ENCODE data around the gene GLIPR1. TPM values are rescaled to one million over a fixed set of nuclear protein-coding genes. Genes with fewer than 3 reads are reported as not detected.

GLIPR1 gene
- total RNA-seq, 2 donors from 2014 or later, result 0.22 to 0.29 TPM

GRCh38 chr12:75539889-75540288, 59.3 kb downstream of the GLIPR1 start:
- TF ChIP-seq CTCF (conservative IDR thresholded peaks at IDR 0.05), result no peak
- Mint-ChIP-seq H3K4me1 (no peaks in the 10 kb centered on the region), H3K4me3 (no peak overlapping the region), H3K27ac (no peak overlapping the region), H3K27me3 (ENCODE audit: insufficient read depth) (no peaks in the 10 kb centered on the region), H3K36me3 (ENCODE audit: low read depth) (no peaks in the 10 kb centered on the region), H3K9me3 (no peaks in the 10 kb centered on the region)
- Histone ChIP-seq H3K27me3 (ENCODE audit: control insufficient read depth, insufficient read depth, low read length, poor library complexity, severe bottlenecking) (no peaks in the 10 kb centered on the region), H3K9me3 (ENCODE audit: control insufficient read depth, low read length) (no peaks in the 10 kb centered on the region), H3K4me1 (ENCODE audit: control insufficient read depth, insufficient read depth, low read length) (no peaks in the 10 kb centered on the region), H3K4me3 (ENCODE audit: low read length) (no peak overlapping the region), H3K9ac (ENCODE audit: extremely low read depth, low read length, poor library complexity, severe bottlenecking) (no peak overlapping the region), H3K27ac (ENCODE audit: low read depth, low read length) (no peak overlapping the region), H3K36me3 (ENCODE audit: control insufficient read depth, insufficient read depth, low read length) (no peaks in the 10 kb centered on the region)
- no peak for DNase-seq
- 85 to 100% methylated on average over 1 to 2 of the region's 2 CpGs for WGBS, 2 experiments (ENCODE audit: insufficient coverage in 1 of 2, insufficient read length in 1 of 2)

GRCh38 chr12:75542942-75543341, 62.4 kb downstream of the GLIPR1 start:
- no peaks in the 10 kb centered on the region for H3K9me3 Mint-ChIP-seq
- H3K4me1 ChIP-seq (ENCODE audit: control insufficient read depth, insufficient read depth, low read length), result no peaks in the 10 kb centered on the region
- H3K27me3 Mint-ChIP-seq (ENCODE audit: insufficient read depth), result no peaks in the 10 kb centered on the region
- DNase-seq, result no peak
- no peak overlapping the region for H3K4me3 ChIP-seq (ENCODE audit: low read length)
- no peak overlapping the region for H3K4me3 Mint-ChIP-seq
- no peak overlapping the region for H3K27ac Mint-ChIP-seq
- 92% methylated on average over 1 of the region's 1 CpG; no CpG with 5 or more reads in 1 of the 2 experiments for WGBS, 2 experiments (ENCODE audit: insufficient coverage in 1 of 2, insufficient read length in 1 of 2)
- peaks cover 9% of the 10 kb centered on the region for H3K4me1 Mint-ChIP-seq
- H3K27ac ChIP-seq (ENCODE audit: low read depth, low read length), result no peak overlapping the region
- no peaks in the 10 kb centered on the region for H3K36me3 ChIP-seq (ENCODE audit: control insufficient read depth, insufficient read depth, low read length)
- TF ChIP-seq CTCF (conservative IDR thresholded peaks at IDR 0.05), result no peak
- H3K9ac ChIP-seq (ENCODE audit: extremely low read depth, low read length, poor library complexity, severe bottlenecking), result no peak overlapping the region
- no peaks in the 10 kb centered on the region for H3K27me3 ChIP-seq (ENCODE audit: control insufficient read depth, insufficient read depth, low read length, poor library complexity, severe bottlenecking)
- no peaks in the 10 kb centered on the region for H3K36me3 Mint-ChIP-seq (ENCODE audit: low read depth)
- H3K9me3 ChIP-seq (ENCODE audit: control insufficient read depth, low read length), result no peaks in the 10 kb centered on the region

- Histone ChIP-seq H3K27me3 (ENCODE audit: control insufficient read depth, insufficient read depth, low read length, poor library complexity, severe bottlenecking) (no peaks in the 10 kb centered on the region), H3K4me1 (ENCODE audit: control insufficient read depth, insufficient read depth, low read length) (no peaks in the 10 kb centered on the region), H3K36me3 (ENCODE audit: control insufficient read depth, insufficient read depth, low read length) (no peaks in the 10 kb centered on the region), H3K27ac (ENCODE audit: low read depth, low read length) (no peak overlapping the region), H3K9ac (ENCODE audit: extremely low read depth, low read length, poor library complexity, severe bottlenecking) (no peak overlapping the region), H3K9me3 (ENCODE audit: control insufficient read depth, low read length) (no peaks in the 10 kb centered on the region), H3K4me3 (ENCODE audit: low read length) (no peak overlapping the region)
- Mint-ChIP-seq H3K36me3 (ENCODE audit: low read depth) (no peaks in the 10 kb centered on the region), H3K4me1 (peaks cover 9% of the 10 kb centered on the region), H3K4me3 (no peak overlapping the region), H3K27me3 (ENCODE audit: insufficient read depth) (no peaks in the 10 kb centered on the region), H3K9me3 (no peaks in the 10 kb centered on the region), H3K27ac (no peak overlapping the region)
- DNase-seq, result no peak
- WGBS, 2 experiments (ENCODE audit: insufficient coverage in 1 of 2, insufficient read length in 1 of 2), result 75% methylated on average over 1 of the region's 1 CpG; no CpG with 5 or more reads in 1 of the 2 experiments
- no peak for TF ChIP-seq CTCF (conservative IDR thresholded peaks at IDR 0.05)
Measured at GRCh38 chr12:75543529-75543928, 63.0 kb downstream of the GLIPR1 start.

All from endodermal cell (in vitro differentiated cells).